ENCODE results near the gene ACKR1.

Gene ACKR1

GRCh38 chr1:159207774-159208173 is 3.1 kb downstream of the ACKR1 start:
- no peaks in the 10 kb centered on the region for H3K36me3 ChIP-seq (ENCODE audit: control insufficient read depth, low read length)
- H3K27me3 ChIP-seq (ENCODE audit: control insufficient read depth, low read length): peaks cover 7% of the 10 kb centered on the region; the same call in 1 of the 2 replicates
- no peak overlapping the region for H3K4me2 ChIP-seq (ENCODE audit: low read length)
- TF ChIP-seq EZH2phosphoT487 (IDR thresholded peaks at IDR 0.05; ENCODE audit: borderline replicate concordance, low read length) (no peak), CTCF (IDR thresholded peaks at IDR 0.05; ENCODE audit: low read depth, low read length, poor library complexity, severe bottlenecking) (no peak)
- no peaks in the 10 kb centered on the region for H3K9me2 ChIP-seq (replicated peaks; ENCODE audit: control insufficient read depth, low read length)
- H3K79me2 ChIP-seq (ENCODE audit: control insufficient read depth, low read length): no peaks in the 10 kb centered on the region
- H3K4me3 ChIP-seq (ENCODE audit: low read length): no peak overlapping the region
- H4K20me1 ChIP-seq (ENCODE audit: control insufficient read depth, insufficient read depth, low read depth, low read length): no peaks in the 10 kb centered on the region
- no peaks in the 10 kb centered on the region for H3K4me1 ChIP-seq (ENCODE audit: control insufficient read depth, low read length)
- no peak overlapping the region for H3K27ac ChIP-seq (ENCODE audit: low read depth, low read length)
- H3K9me3 ChIP-seq (ENCODE audit: control insufficient read depth, insufficient read depth, low read length): no peaks in the 10 kb centered on the region
- H3F3A ChIP-seq (ENCODE audit: control insufficient read depth, insufficient read depth): no peaks in the 10 kb centered on the region

DNA sequence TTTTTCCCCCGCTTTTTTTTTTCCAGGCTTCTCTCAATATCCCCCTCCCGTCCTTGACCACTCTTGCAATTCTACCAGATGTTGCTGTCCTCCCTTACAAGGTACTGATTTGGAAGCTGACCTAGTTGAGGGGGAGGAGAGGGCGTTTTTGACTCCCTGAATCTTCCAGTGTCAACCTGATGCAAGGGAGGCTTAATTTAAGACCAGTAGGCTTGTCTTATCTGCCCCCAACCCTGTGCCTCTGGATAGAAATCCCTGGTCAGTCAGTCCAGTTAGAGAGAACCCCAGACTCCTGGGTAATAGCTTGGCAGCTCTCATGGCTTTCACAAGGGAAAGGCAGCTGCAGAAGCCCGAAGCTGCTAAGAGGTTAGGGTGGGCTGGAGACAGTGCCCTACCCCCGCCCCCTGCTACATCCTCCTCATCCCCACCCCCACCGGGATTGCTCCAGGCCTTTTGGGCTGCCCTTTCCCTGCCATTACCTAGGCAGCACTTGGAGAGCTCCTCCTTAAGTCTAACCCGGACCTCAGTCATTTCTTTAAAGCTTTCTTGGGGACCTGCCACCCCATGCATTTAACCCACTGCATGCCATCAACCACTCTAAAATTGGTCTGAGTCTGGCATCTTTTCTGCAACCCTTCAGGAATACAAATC is 3.6 kb downstream of the ACKR1 start:
- H3K4me3 ChIP-seq (ENCODE audit: low read length): no peak overlapping the region
- TF ChIP-seq EZH2phosphoT487 (IDR thresholded peaks at IDR 0.05; ENCODE audit: borderline replicate concordance, low read length): no peak
- no peak for TF ChIP-seq CTCF (IDR thresholded peaks at IDR 0.05; ENCODE audit: low read depth, low read length, poor library complexity, severe bottlenecking)

GRCh38 chr1:159209061-159209460 is 4.4 kb downstream of the ACKR1 start:
- no peaks in the 10 kb centered on the region for H3F3A ChIP-seq (ENCODE audit: control insufficient read depth, insufficient read depth)
- H3K4me1 ChIP-seq (ENCODE audit: control insufficient read depth, low read length): no peaks in the 10 kb centered on the region
- no peaks in the 10 kb centered on the region for H3K79me2 ChIP-seq (ENCODE audit: control insufficient read depth, low read length)
- peaks cover 9% of the 10 kb centered on the region; the same call in 1 of the 2 replicates for H3K27me3 ChIP-seq (ENCODE audit: control insufficient read depth, low read length)
- no peak for TF ChIP-seq EZH2phosphoT487 (IDR thresholded peaks at IDR 0.05; ENCODE audit: borderline replicate concordance, low read length)
- TF ChIP-seq CTCF (IDR thresholded peaks at IDR 0.05; ENCODE audit: low read depth, low read length, poor library complexity, severe bottlenecking): no peak
- no peaks in the 10 kb centered on the region for H3K9me3 ChIP-seq (ENCODE audit: control insufficient read depth, insufficient read depth, low read length)
- no peaks in the 10 kb centered on the region for H4K20me1 ChIP-seq (ENCODE audit: control insufficient read depth, insufficient read depth, low read depth, low read length)
- H3K27ac ChIP-seq (ENCODE audit: low read depth, low read length): no peak overlapping the region
- no peak overlapping the region for H3K4me3 ChIP-seq (ENCODE audit: low read length)
- no peaks in the 10 kb centered on the region for H3K36me3 ChIP-seq (ENCODE audit: control insufficient read depth, low read length)
- no peak overlapping the region for H3K4me2 ChIP-seq (ENCODE audit: low read length)
- no peaks in the 10 kb centered on the region for H3K9me2 ChIP-seq (replicated peaks; ENCODE audit: control insufficient read depth, low read length)

More for the DNA sequence above, 3.6 kb downstream of the ACKR1 start:
- H3F3A ChIP-seq (ENCODE audit: control insufficient read depth, insufficient read depth): no peaks in the 10 kb centered on the region
- H3K4me2 ChIP-seq (ENCODE audit: low read length): no peak overlapping the region
- H3K4me1 ChIP-seq (ENCODE audit: control insufficient read depth, low read length): no peaks in the 10 kb centered on the region
- no peak overlapping the region for H3K27ac ChIP-seq (ENCODE audit: low read depth, low read length)
- no peaks in the 10 kb centered on the region for H4K20me1 ChIP-seq (ENCODE audit: control insufficient read depth, insufficient read depth, low read depth, low read length)
- no peaks in the 10 kb centered on the region for H3K9me2 ChIP-seq (replicated peaks; ENCODE audit: control insufficient read depth, low read length)
- H3K9me3 ChIP-seq (ENCODE audit: control insufficient read depth, insufficient read depth, low read length): no peaks in the 10 kb centered on the region
- H3K79me2 ChIP-seq (ENCODE audit: control insufficient read depth, low read length): no peaks in the 10 kb centered on the region
- no peaks in the 10 kb centered on the region for H3K36me3 ChIP-seq (ENCODE audit: control insufficient read depth, low read length)
- H3K27me3 ChIP-seq (ENCODE audit: control insufficient read depth, low read length): peaks cover 7% of the 10 kb centered on the region; the same call in 1 of the 2 replicates
